ENCODE data around the gene JAKMIP2.
A peak's percentile ranks its signal among the peaks of the same experiment; 100 is the strongest.
"Not testable (repeated sequence)": the region's sequence is repeated elsewhere in the genome, so short reads cannot be mapped to it uniquely, and the experiment has no call there.

Gene JAKMIP2

GRCh38 chr5:147586221-147586620, 196.3 kb downstream of the JAKMIP2 start:
- DNase-seq, result no peak

DNA sequence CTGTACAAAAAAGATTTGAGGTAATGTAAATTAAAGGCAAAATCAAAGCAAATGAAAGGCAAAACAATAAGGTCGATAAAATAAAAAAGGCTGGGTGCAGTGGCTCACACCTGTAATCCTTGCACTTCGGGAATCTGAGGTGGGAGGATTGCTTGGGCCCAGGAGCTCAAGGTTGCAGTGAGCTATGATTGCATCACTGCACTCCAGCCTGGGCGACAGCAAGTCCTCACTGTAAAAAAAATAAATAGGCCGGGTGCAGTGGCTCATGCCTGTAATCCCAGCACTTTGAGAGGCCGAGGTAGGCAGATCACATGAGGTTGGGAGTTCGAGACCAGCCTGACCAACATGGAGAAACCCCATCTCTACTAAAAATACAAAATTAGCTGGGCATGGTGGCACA, 200.3 kb downstream of the JAKMIP2 start:
- DNase-seq, result not testable (repeated sequence)

- DNase-seq, result not testable (repeated sequence)
Observed at GRCh38 chr5:147580418-147580817, 202.1 kb downstream of the JAKMIP2 start.

DNA sequence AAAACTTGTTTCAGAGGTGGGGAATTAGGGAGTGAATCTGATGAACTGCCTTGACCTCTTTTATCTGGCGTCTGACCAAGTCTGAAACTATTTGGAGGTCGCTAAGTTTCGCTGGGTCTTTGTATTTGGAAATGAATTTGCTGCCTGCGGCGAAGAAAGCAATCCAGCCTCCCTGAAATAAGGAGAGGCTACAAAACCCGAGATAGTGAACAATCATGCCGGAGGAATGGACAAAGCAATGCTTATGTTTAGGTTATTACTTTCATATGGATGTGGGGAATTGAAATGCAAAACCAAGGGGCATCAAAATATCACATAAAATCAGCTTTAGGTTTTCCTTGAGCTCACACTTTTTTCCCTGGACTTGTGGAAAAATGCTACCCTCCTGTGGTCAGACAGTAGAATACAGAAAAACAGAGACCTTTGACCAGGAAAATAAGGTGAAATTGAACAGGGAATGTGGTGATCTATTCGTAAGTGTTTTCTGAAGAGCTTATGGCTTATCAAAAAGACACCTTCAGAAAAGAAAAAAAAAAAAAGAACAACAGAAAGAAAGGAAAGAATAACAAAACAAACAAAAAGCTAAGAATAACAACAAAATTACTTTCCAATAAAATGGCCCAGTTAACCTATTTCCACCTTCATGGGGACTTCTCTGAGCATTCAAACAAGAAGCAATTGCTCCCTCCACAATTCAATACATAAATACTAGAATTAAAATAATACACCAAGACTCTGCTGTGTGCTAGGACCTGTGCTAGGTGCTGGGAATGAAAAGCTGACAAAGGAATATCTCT, 204.1 kb downstream of the JAKMIP2 start:
- peak; percentile 22 to 32 for DNase-seq

- DNase-seq, result peak; percentile 8 to 76
Observed at GRCh38 chr5:147576646-147577535, 205.6 kb downstream of the JAKMIP2 start.

GRCh38 chr5:147575598-147575997, 206.9 kb downstream of the JAKMIP2 start:
- no peak for DNase-seq

DNA sequence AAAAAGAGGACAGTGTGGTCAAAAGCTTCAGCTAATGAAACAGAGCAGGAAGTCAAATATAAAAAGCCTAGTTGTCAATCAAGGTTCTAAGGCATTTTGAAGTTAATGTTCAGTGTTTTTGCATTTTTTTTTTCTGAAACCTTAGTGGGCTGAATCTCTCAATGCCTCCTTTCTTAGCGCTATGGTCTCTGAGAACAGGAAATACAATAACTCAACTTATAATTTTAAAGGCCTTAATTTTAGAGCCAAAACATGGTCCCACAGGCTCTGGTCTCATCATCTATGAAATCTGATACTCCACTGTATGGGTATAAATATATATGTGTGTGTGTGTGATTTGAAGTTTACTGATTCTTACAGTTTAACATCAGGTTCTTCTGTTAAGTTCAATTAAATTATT, 209.3 kb downstream of the JAKMIP2 start:
- DNase-seq, result no peak

DNA sequence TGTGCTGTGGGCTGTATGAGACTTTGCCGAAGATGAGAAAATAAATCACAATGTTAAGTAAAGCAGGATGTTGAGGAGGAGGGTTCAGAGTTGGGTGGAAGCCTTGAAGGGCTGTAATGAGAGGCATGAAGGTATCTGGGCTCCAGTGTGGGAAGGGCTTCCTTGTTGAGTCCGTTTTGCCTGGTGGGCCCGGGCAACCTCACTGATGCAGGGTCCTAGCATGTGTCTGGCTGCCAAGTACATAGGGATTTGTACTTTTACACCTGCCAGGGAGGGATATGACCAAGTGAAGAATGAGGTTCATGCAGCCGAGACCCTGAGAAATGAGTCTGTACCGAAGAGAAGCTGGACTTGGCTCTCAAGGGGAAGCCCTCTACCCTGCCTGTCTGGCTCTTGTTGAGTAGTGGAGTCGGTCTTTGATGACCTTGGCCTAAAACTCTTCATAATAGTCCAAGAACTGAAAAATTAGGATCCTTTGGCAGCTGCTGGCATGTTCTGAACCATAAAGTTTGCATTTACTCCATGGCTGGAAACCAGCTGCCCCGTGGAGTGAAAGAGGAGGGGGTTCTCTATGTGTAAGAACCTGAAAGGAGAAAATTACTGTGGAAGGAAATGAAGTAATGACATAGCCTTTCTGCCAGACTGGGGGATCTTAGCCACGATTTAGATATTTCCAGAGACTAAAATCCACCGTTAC, 213.7 kb downstream of the JAKMIP2 start:
- no peak for DNase-seq

- no peak for DNase-seq
Observed at GRCh38 chr5:147567917-147568598, 214.5 kb downstream of the JAKMIP2 start.

DNA sequence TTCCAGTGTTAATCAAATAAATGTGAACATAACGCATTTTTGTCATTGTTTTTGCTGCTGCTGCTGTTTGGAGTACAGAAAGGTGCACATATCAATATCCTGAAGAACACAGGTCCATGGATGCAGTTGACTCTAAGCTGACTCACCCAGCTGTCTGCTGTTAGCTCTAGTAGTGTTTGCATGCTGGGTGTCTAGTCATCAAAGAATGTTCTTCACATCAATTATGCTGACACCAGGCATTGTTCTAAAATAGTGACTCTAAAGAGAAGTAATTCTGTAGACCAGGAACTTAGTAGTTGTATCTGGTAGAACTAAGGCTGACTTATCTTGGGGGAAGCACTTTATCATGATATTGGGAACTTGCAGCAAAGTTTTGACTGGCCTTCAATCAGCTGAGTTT, 217.0 kb downstream of the JAKMIP2 start:
- DNase-seq, result no peak

- DNase-seq, result no peak
Observed at GRCh38 chr5:147564124-147564486, 218.4 kb downstream of the JAKMIP2 start.

- no peak for DNase-seq
Observed at GRCh38 chr5:147563466-147564123, 218.9 kb downstream of the JAKMIP2 start.

DNA sequence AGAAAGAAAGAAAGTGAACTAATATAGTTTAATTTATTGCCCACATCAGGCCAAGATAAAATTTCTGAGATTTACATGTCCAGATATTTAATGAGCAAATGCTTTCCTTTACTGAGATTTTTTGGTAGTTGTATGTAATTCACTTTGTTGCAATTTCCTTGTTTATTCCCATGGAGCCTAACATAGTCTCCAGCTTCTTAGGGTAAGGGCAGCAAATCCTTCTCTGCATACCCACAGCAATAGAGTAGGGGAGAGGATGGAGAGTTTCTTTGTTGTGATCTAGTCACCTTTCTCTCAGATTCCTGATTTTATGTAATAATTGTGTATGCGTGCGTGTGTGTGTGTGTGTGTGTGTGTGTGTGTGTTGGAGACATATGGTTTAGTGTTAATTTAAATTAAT, 221.1 kb downstream of the JAKMIP2 start:
- no peak for DNase-seq

- no peak for DNase-seq
Observed at GRCh38 chr5:147560718-147561331, 221.7 kb downstream of the JAKMIP2 start.

DNA sequence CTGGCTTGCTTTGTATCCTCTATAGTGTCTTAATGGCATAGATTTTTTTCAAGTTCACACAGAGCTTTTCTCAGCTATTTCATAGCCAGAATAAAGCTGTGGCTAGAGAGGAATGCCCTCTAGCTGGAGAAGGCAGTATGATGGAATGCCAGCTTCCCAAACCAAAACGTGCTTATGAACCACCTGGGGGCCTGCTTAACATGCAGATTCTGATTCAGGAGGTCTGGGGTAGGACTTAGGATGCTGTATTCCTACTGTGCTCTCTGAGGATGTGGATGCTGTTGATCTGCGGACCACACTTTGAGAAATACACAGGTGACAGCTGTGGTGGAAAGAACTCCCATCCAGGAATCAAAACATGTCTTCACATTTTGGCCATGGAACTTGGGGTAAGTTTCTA, 222.8 kb downstream of the JAKMIP2 start:
- DNase-seq, result no peak

GRCh38 chr5:147558826-147559225, 223.7 kb downstream of the JAKMIP2 start:
- peak; percentile 6 to 50 for DNase-seq

- no peak for DNase-seq
Observed at GRCh38 chr5:147557876-147558745, 224.4 kb downstream of the JAKMIP2 start.

- no peak for DNase-seq
Observed at GRCh38 chr5:147555176-147555575, 227.4 kb downstream of the JAKMIP2 start.

DNA sequence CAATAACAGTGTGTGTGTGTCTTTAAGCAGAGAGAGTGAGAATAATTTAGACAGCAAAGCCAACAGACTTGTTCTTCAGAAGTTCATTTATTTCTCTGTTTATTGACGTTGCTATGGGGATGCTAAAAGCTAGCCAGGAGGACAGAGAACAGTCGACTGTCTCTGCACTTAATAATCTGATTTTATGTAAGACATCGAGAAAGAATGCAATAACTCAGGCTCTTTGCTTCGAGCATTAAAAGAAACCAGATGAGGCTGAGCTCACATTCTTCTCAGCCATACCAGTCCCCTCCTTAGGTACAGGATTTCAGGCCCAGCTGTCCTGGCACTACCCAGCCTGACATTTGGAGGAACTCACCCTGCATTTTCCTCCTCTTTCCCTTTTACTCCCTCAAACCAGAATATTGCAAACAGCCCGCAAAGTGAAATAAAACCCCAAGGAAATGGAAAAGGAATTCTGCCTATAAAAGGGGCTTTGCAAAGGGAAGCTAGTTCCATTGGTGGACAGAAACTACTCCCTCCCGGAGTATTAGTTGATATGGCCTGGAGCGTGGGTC, 228.2 kb downstream of the JAKMIP2 start:
- no peak for DNase-seq

- not testable (repeated sequence) for DNase-seq
Observed at GRCh38 chr5:147553817-147554216, 228.7 kb downstream of the JAKMIP2 start.
